HG03095 (cell line): ENCODE results near the gene ZNF445.
"Not testable (repeated sequence)": the region's sequence is repeated elsewhere in the genome, so short reads cannot be mapped to it uniquely, and the experiment has no call there.

Source experiments
- ATAC-seq: cut with Tn5 transposase; IDR thresholded peaks from one replicate; pipeline ENCODE4 v1.9.1; 2021; ENCODE audit warnings: moderate library complexity; ENCODE audit not compliant: unreplicated experiment

Gene ZNF445

GRCh38 chr3:44477312-44478030 lies at the start of gene ZNF445:
Gene ZNF445, minus strand, starts transcription at chr3:44477670. Its CDS starts 22,121 bp downstream, at chr3:44455549.
- ATAC-seq = peak; percentile 81

GRCh38 chr3:44525060-44525459 lies 47.6 kb upstream of the ZNF445 start:
- ATAC-seq = no peak

DNA sequence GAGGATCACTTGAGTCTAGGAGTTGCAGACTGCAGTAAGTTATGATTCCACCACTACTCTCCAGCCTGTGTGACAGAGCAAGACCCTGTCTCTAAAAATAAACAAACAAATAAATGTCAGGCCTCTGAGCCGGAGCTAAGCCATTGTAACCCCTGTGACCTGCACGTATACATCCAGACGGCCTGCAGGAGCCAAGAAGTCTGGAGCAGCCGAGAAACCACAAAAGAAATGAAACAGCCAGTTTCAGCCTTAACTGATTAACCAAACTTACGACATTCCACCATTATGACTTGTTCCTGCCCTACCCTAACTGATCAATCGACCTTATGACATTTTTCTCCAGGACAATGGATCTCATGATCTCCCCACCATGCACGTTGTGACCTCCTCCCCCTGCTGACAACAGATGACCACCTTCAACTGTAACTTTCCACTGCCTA lies 45.0 kb upstream of the ZNF445 start:
- ATAC-seq = no peak

- ATAC-seq = no peak
These were observed 44.3 kb upstream of the ZNF445 start for GRCh38 chr3:44521721-44522120.

- no peak for ATAC-seq
These were observed 41.3 kb upstream of the ZNF445 start for GRCh38 chr3:44518782-44519156.

DNA sequence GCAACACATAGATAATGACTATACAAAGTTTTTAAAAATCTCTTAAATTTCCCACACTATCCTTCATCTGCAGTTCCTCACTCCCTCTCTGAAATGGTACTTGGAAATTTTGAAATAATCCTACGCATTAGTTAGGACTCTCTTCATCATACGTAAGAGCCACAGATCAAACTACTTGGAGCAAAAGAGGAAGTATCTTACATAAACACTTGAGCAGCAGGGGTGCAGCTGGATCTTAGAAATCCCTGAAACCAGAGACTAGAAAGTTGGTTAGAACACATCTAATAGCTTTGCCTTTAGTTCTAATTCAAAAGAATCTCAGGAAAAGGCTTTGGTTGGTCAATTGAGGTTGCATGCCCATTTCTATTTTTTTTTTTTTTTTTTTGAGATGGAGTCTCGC lies 38.8 kb upstream of the ZNF445 start:
- ATAC-seq = no peak

- ATAC-seq = no peak
These were observed 36.0 kb upstream of the ZNF445 start for GRCh38 chr3:44513513-44513912.

DNA sequence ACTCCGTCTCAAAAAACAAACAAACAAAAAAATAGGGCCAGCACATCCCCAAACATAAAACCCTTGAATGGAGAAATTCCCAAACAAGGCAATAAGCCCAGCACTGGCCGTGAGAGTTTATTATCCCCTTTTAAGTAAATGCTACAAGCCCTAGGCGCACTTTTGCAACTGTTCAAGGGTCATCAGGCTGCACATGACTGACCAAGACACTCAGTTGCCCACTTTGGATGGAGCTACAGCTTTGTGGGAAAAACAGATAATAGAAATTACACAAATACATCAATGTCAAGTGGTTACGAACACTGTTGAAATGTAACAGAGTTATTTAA lies 33.7 kb upstream of the ZNF445 start:
- no peak for ATAC-seq

- ATAC-seq = peak; percentile 32
These were observed 32.5 kb upstream of the ZNF445 start for GRCh38 chr3:44510000-44510368.

GRCh38 chr3:44509393-44509921 lies 32.0 kb upstream of the ZNF445 start:
- ATAC-seq = no peak

DNA sequence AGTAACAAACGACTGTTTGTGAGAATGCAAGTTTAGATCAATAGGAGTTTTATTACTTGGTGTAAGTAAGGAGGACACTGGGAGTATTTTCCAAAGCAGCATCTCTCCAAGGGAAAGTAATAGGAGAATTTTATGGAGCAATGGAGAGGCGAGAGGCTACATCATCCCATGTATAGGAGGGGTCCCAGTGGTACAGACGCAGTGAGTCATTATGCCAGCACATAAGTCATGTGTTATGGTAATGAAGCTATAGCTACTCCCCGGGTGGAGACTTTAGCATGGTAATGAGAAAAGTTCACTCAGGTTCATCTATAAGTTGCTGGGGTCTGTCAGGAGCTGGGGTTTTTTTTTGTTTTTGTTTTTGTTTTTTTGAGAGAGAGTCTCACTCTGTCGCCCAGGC lies 29.5 kb upstream of the ZNF445 start:
- ATAC-seq = no peak

DNA sequence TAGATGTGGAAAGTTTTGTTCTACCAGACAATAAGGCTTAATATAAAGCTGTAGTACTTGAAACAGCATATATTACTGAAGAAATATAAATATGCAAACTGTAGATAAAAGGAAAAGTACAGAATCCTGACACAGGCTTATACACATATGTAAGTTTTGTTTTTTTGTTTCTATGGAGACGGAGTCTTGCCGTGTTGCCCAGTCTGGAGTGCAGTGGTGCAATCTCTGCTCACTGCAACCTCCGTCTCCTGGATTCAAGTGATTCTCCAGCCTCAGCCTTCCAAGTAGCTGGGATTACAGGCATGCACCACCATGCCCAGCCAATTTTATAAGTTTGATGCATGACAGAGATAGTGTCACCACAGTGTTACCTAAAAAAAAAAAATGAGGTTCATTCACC lies 29.1 kb upstream of the ZNF445 start:
- no peak for ATAC-seq

DNA sequence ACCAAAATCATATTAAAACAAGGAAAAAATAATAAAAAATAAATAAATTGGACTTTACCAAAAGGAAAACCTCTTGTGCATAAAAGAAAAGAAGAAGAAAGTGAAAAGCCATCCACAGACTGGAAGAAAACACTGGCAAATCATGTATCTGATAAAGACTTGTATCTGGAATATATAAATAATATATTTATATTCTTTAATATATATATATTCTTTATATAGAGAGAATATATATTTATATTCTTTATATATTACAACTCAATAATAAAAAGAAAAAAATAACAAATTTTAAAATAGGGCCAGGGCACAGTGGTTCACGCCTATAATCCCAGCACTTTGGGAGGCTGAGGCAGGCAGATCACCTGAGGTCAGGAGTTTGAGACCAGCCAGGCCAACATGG lies 27.1 kb upstream of the ZNF445 start:
- no peak for ATAC-seq

DNA sequence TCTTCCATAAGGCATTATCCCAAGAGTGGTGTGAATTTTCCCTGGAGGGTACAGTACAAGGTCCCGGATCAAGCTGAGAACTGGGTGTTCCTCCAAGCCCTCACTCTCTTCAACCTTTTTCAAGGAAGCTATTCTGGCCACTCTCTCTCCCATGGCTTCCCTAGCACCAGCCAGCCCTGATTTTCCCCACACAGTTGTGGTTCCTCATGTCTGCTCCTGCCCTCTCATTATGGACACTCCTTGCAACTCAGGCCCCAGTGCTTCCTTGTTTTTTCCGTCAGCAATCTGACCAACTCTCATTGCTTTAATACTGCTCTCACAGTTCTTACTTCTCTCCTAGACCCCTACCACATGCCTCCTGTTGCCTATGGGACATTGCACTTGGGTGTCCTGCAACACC lies 25.7 kb upstream of the ZNF445 start:
- not testable (repeated sequence) for ATAC-seq

GRCh38 chr3:44501971-44502370 lies 24.5 kb upstream of the ZNF445 start:
- ATAC-seq = no peak

DNA sequence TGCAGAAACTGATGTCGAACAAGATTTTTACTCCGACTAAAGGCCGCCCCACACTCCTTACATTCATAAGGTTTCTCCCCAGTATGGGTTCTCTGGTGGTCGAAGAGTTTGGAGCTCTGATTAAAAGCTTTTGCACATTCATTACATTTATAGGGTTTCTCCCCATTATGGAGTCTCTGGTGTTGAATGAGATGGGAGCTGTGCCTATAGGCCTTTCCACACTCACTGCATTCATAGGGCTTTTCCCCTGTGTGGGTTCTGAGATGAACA lies 22.4 kb upstream of the ZNF445 start:
- ATAC-seq = not testable (repeated sequence)

DNA sequence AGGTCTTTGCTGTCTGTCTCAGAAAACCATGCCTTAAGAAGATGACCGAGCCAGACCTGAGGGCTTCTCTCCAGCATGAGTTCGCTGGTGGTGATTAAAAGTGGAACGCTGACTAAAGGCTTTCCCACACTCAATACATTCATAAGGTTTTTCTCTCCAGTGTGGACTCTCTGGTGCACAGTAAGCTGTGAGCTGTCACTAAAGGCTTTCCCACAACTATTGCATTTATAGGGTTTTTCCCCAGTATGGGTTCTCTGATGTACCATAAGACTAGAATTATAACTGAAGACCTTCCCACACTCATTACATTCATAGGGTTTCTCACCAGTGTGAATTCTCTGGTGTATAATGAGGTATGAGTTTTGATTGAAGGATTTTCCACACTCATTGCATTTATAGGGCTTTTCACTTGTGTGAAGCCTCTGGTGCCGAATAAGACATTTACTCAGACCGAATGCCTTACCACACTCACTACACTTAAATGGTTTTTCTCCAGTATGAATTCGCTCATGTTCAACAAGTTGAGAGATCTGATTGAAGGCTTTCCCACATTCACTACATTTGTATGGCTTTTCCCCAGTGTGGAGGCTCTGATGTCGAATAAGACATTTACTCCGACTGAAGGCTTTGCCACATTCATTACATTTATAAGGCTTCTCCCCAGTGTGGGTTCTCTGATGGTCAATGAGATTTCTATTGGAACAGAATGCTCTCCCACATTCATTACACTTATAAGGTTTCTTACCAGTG lies 21.9 kb upstream of the ZNF445 start:
- no peak for ATAC-seq

DNA sequence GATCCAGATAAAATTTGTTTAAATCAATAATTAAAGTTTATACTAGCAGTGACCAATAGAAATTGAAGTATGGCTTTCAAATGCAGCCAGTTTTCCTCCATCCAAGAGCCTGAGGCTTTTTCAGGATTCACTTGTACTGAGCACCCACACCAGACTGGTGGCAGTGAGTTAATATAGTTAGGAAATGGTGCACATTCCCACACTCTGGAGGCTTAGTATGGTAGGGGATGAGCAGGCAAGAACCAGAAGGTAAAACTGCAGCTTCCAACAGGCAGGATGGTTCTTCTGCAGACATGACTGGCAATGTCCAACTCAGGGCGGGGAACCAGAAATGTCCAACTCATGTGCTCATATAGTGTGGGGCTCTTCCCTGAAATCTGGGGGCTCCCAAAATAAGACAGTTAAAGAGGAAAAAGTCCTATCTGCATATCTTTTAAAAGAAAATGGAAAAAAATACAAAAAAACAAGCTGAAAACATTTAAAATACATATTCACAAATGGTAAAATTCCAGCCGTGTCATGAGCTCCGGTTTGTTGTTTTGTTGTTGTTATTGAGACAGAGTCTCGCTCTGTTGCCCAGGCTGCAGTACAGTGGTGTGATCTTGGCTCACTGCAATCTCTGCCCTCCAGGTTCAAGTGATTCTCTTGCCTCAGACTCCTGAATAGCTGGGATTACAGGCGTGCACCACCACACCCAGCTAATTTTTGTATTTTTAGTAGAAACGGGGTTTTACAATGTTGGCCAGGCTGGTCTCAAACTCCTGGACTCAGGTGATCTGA lies 18.4 kb upstream of the ZNF445 start:
- ATAC-seq = no peak

- no peak for ATAC-seq
These were observed 15.0 kb upstream of the ZNF445 start for GRCh38 chr3:44492496-44492895.

DNA sequence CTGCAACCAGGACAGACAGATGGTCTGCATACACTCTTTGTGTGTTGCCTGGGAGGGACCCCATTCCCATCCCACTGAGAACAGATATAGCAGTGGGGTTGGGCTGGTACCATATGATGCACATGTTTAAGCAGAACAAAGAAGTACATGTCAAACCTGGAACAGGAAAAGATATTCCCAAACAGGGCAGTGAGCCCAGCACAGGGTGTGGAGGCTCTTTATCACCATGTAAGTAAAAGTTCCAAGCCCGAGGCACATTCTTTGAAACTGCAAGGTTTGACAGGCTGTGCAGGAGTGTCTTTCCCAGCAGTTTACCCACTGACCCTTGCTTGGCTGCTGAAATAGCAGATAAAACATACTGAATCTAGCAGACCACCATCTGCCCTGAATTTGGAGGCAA lies 5.3 kb upstream of the ZNF445 start:
- no peak for ATAC-seq

- no peak for ATAC-seq
These were observed 1.2 kb upstream of the ZNF445 start for GRCh38 chr3:44478606-44479094.

DNA sequence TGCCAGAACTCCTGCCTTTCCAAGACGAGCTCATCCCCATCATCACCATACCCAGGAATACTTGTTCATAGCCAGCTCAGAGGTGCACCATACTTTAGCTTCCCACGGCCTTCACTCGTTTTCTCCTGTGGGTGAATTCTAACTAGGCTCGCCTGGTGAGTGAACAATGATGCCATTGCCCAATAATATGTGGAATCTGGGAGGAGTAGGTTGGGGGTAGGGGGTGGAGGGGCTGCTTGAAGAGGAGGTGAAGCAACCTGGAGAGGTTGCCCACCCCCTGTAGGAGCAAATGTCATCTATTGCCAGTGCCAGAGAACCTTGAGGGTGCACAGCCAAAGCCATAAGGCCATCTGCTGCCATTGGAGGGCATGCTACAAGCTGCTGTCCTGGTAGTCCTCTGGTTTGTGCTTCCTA lies 592 bp upstream of the ZNF445 start:
- ATAC-seq = no peak
